HG02763 (cell line): Measurements from ENCODE around the gene SYNPR.
"Not testable (repeated sequence)": the region's sequence is repeated elsewhere in the genome, so short reads cannot be mapped to it uniquely, and the experiment has no call there.

Source experiments
- ATAC-seq: cut with Tn5 transposase; IDR thresholded peaks from one replicate; pipeline ENCODE4 v1.9.1; 2021; ENCODE audit warnings: mild to moderate bottlenecking, moderate library complexity; ENCODE audit not compliant: unreplicated experiment

Gene SYNPR

GRCh38 chr3:63278171-63279004 lies at the start of gene SYNPR:
Gene SYNPR, plus strand, starts transcription at chr3:63278308.
- no peak for ATAC-seq

GRCh38 chr3:63228677-63229076 lies 49.4 kb upstream of the SYNPR start:
- ATAC-seq = no peak

GRCh38 chr3:63230146-63230545 lies 48.0 kb upstream of the SYNPR start:
- ATAC-seq = no peak

- ATAC-seq = no peak
Observed at GRCh38 chr3:63231643-63232042, 46.5 kb upstream of the SYNPR start.

- ATAC-seq = no peak
Observed at GRCh38 chr3:63232764-63233396, 45.2 kb upstream of the SYNPR start.

GRCh38 chr3:63240381-63240902 lies 37.7 kb upstream of the SYNPR start:
- no peak for ATAC-seq

- no peak for ATAC-seq
Observed at GRCh38 chr3:63242124-63242523, 36.0 kb upstream of the SYNPR start.

- no peak for ATAC-seq
Observed at GRCh38 chr3:63244486-63244885, 33.6 kb upstream of the SYNPR start.

GRCh38 chr3:63245726-63246241 lies 32.3 kb upstream of the SYNPR start:
- ATAC-seq = no peak

- ATAC-seq = no peak
Observed at GRCh38 chr3:63248015-63248414, 30.1 kb upstream of the SYNPR start.

- ATAC-seq = no peak
Observed at GRCh38 chr3:63251499-63251898, 26.6 kb upstream of the SYNPR start.

GRCh38 chr3:63255819-63256218 lies 22.3 kb upstream of the SYNPR start:
- ATAC-seq = not testable (repeated sequence)

GRCh38 chr3:63264716-63265115 lies 13.4 kb upstream of the SYNPR start:
- no peak for ATAC-seq

GRCh38 chr3:63274359-63274758 lies 3.7 kb upstream of the SYNPR start:
- no peak for ATAC-seq

- ATAC-seq = no peak
Observed at GRCh38 chr3:63279005-63279841, 1.1 kb downstream of the SYNPR start.

GRCh38 chr3:63287610-63288009 lies 9.5 kb downstream of the SYNPR start:
- ATAC-seq = no peak

- ATAC-seq = no peak
Observed at GRCh38 chr3:63290686-63291085, 12.6 kb downstream of the SYNPR start.

- no peak for ATAC-seq
Observed at GRCh38 chr3:63294332-63294731, 16.2 kb downstream of the SYNPR start.

- ATAC-seq = no peak
Observed at GRCh38 chr3:63295356-63295755, 17.2 kb downstream of the SYNPR start.

- no peak for ATAC-seq
Observed at GRCh38 chr3:63295806-63296205, 17.7 kb downstream of the SYNPR start.

GRCh38 chr3:63296249-63296648 lies 18.1 kb downstream of the SYNPR start:
- ATAC-seq = no peak
